Hematopoietic multipotent progenitor cell (in vitro differentiated cells): ENCODE results near the gene PATJ. TPM values are rescaled to one million over a fixed set of nuclear protein-coding genes. Genes with fewer than 3 reads are reported as not detected.
"Not testable (repeated sequence)": the region's sequence is repeated elsewhere in the genome, so short reads cannot be mapped to it uniquely, and the experiment has no call there.

Experiments
- DNase-seq, 3 donors: peaks; one replicate each; pipeline ENCODE4 v3.0.0-alpha.2; 2011 to 2015; ENCODE audit warnings: low read depth in 2 of 3, low spot score in 2 of 3
- total RNA-seq: library from RNA; depleted of rRNA; stranded (reverse); fragments of >200 nt; gene quantifications from one replicate; pipeline ENCODE4 v1.2.3, GENCODE V29; 2012

PATJ gene
- total RNA-seq, 1 donor, result 4.6 TPM

DNA sequence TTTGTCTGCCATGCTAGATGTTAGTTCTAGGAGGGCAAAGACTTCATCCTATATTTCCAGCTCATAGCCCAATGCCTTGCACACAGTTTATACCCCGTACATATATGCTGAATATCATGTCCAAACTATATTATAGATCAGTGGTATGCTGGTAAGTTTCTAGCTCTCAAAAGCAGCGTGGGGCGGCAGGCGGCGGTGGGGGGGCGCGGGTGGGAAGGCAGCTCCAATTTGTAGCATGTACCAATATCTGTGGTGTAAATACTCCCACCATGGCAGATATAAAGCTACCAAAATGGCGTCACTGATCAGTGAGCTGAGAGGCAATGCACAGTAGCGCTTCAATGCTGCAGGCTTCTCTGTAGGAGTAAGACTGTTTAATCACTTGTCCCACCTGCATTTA lies 77.1 kb downstream of the PATJ start:
- no peak for DNase-seq

DNA sequence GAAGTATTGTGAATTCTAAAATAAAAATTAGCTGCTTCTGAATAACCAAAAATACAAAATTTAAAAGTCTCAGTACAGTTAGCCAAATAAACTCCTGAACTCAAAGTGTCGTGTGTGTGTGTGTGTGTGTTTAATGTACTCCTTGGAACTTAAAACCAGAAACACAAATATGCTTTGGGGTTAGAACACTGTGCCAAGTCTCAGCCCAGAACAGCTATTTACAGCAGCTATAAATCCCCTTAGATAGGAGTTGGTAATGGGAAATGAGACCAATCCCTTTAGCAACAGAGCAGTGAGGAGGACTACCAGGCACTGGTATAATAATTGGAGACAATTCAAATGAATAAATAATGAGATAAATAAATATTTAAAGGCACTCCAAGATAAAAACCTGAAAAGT lies 83.1 kb downstream of the PATJ start:
- DNase-seq, result no peak

DNA sequence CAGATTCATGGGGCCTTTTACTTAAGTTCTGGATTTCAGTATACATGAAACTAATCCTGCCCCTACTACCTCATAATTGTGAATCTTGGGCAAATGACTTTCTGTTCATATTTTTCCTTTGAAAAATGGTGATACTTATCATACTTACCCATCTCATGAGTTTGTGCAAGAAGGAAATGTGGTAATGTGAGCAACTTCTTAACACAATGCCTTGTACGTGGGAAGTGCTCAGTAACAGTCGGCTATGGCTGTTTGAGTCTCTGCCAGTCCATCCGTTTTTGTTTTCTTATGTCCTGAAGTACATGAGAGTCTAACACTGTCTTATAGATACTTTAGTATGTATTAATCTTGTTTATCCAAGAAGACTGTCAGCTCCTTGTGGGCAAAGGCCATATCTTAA lies 86.5 kb downstream of the PATJ start:
- no peak for DNase-seq

DNA sequence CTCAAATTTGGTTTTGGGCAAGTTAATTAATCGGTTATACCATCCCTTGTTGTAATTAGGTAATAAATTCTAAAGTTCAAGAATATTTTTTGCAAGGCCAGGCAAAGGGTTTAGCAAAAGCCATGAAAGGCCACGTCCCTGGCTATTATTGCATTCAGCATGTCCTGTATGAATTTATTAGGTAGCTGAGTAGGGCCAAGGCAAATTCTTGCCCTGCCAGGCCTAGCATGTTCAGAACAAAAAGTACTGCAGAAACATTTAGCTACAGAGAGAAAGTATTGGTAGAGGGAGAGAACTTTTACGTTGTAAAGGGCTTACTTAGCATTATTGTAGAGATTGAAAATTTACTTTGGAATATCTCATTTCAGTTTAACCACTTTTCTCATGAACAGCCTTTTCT lies 94.4 kb downstream of the PATJ start:
- DNase-seq, result no peak

DNA sequence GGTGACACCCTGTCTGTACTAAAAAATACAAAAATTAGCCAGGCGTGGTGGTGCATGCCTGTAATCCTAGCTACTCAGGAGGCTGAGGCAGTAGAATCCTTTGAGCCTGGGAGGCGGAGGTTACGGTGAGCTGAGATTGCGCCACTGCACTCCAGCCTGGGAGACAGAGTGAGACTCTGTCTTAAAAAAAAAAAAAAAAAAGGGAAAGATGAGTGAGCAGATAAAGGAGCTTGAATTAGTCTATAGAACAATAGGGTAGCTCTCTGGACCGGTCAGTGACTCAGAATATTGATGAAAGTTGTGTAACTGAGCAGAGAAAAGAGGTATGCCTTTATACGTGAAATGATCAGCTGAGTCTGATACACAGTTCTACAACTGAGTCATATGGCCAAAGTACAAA lies 95.3 kb downstream of the PATJ start:
- not testable (repeated sequence) for DNase-seq

DNA sequence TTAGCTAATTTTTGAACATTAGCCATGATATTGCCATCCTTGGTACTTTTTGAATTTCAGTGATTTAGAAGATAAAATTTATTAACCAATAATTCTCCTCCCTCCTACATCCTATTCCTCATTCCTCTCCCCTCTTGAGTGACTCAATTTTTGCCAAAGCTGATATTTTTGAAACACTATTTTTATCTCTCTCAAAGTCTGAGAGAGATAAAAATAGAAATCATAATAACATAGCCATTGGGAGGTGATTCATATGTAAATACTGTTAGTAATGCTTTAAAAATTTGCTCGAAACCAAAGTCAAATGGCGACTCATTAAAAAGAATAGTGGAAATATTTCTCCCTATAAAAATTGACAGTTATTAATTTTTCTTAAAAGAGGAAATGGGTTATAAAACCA lies 97.4 kb downstream of the PATJ start:
- DNase-seq, result no peak

DNA sequence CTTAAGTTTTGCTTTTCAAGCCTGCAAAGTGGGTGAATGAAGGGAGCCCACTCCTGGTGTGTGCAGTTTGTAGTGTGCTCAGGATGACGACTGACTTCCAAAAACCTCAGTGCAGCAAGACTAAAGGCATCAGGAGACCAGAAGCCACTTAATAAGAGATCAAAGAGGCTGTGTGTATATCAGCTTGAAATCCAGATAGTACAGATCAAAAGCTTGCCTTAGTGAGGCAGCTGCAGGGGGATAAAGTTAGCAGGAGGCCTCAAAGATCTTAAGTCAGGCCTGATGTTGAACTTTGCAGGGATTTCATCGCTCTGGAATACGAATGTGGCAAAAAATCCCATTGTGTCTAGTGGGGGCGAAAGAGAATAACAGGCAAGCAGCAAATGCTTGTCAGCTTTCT lies 99.8 kb downstream of the PATJ start:
- no peak for DNase-seq

DNA sequence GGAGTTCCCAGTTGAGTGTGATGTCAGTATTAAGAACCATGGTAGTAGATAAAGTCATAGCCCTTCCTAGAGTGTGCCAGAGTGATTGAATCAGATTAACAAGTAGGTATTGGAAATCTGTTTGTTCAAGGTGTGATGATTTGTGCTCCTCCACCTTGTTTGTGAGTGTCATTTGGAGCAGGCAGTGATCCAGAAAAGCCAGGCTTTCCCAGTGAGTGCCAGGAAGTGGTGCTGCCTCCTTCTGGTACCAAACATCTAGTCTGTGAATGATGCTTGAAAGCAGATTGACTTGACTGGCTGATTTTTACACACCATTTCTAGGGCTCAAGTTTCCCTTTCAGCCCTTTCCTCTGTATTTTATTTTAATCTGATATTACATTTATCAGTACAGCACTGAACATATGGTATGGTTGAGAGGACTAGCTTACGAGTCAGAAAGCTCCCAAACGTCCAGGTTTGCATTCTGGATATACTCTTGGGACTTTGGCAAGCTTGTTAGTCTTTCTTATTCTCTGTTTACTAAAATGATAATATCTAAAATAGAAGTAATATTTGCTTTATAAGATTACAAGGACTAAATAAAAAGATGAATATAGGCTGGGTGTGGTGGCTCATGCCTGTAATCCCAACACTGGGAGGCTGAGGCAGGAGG lies 100.7 kb downstream of the PATJ start:
- DNase-seq, result no peak

DNA sequence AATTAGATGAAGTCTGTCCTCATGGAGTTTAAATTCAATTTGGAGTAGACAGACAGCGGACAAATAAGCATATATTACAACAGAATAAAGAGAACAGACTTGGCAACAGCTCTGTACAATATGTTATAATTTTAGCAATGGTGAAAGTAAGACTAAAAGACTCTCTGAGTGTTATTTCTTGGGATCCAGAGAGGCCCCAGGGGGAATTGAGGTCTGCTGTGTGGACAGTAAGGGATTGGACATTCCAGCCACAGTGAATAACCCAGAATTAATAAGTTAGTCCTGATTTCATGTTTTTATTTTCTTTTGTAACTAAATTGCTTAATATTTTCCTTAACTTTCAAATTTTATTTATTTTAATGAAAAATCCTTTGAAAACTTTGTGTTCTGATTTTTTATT lies 101.7 kb downstream of the PATJ start:
- DNase-seq, result no peak

DNA sequence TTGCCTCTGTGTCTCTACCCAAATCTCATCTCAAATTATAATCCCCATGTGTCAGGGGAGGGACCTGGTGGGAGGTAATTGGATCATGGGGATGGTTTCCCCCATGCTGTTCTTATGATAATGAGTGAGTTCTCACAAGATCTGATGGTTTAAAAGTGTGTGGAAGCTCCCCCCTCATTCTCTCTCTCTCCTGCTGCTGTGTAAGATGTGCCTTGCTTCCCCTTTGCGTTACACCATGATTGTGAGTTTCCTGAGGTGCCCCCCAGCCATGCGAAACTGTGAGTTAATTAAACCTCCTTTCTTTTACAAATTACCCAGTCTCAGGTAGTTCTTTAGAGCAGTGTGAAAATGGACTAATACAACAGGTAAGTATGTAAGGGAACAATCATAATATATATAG lies 102.4 kb downstream of the PATJ start:
- DNase-seq, result not testable (repeated sequence)

DNA sequence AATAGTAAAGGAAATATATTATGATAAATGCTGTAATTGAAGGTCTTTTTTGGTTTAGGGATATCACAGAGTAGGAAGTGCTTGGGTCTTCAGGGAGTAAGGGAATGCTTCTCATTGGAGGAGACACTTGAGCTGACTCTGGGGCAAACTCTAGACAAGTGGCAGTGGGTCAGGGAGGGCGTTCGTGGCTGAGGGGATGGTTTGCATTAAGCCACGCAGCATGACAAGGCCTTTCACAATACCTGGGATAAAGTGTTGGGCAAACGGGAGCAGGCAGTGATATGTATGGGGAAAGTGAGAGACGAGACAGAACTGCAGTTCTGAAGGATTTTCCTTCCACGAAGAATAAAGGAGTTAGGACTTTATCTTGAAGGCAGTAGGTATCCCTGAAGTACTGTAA lies 109.0 kb downstream of the PATJ start:
- no peak for DNase-seq

DNA sequence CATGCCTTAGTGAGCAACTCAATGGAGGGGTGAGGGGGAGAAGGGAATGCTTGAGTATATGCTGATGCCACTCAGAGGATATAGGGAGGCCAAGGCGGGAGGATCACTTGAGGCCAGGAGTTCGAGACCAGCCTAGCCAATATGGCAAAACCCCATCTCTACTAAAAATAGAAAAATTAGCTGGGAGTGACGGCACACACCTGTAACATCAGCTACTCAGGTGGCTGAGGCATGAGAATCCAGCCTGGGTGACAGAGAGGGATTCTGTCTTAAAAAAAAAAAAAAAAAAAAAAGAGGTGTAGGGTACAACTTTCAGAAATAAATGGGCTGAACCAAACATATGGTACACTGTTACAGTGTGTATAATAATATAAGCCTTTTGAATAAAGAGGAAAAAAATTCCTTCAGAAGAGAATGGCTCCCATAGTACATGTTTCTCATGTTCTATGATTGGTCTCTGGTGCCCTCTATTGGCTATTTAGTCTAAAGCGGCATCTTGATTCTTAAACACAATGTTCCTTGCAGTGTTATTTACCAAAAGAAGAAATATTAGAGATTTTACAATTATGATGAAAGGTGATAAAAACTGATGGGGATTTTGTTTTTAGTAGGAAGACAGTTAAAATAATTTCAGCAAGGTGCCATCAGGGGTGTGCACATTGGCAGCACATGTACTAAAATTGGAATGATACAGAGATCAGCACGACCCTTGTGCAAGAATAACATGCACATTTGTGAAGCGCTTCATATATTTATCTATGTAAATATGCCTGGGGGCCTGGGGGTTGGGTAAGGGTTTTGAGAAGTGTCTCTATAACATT lies 109.8 kb downstream of the PATJ start:
- DNase-seq, result peak; percentile 22 to 87 (median 60)

DNA sequence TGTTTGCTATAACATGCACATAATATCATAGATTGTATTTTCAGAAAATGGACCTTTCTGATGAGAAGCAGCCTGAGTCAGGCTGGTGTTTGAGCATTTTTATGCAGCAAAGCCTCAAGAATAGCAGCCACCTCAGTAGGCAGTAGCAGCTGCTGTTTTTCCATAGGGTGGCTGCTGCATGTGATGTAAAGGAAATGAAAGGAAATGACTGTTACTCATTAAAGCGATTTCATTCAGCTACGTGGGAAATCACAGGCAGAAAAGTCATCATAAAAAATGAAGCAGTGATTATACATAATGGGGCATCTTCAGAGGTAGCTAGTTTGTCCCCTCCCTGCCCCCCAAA lies 110.4 kb downstream of the PATJ start:
- no peak for DNase-seq

DNA sequence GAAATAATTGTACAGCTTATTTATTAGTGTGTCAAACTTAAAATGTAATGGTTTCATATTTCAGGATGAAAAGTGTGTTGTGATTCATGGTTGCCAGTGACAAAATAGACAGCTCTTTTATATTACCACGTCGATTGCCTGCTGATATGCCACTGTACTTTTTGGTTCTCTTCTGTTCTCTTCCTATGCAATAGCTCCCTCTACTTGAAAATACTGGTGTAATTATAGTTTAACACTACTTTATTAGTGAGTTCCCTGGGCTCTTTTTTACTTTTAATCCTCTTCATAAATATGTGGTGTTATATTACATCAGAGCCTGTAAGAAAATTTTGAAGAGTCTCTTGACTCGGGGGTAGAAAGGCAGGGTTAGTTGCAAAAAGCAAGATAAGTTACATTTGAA lies 111.3 kb downstream of the PATJ start:
- peak in 2 of 3 donors; percentile 16 to 60 for DNase-seq

DNA sequence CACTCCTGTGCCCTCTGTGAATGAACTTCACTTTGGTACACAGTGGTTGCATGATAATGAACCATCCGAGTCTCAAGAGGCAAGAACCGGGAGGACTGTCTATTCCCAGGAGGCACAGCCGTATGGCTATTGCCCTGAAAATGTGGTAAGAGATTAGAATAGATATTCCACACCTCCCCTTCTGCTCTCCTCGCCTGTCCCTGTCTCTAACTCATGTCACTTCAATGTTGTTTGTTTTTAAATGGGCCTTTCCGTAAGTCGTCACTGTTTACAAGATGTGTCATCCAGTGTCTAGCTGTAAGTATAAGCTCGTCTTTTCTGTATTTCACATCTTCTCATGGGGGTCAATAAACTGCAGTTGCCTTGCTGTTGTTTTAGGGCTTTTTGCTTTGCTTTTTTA lies 122.2 kb downstream of the PATJ start:
- no peak for DNase-seq

DNA sequence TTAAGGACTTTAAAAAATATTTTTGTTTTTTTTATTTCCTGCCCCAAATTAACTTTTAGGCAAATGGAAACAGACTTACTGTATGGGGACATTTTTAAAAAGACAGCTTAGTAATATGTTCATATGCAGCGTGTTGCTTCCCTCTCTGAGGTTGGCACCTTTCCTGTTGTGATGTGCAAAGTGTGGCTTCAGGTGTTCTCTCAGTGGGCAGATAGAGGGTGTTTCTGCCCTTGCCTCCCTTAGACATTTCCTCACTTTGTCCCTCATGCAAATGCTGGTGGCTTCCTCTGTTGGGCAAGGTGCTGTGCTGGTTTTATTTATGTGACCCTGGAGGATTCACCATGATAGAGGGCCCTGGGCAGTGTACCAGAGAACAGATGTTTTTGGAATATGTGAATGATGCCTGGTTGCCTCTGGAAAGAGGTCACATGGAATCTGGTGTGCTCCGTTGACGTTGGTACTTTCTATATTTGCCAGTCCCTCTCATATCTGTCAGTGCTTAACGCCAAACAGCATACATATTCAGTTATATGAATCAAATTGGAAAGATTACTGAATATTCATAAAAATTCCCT lies 123.5 kb downstream of the PATJ start:
- DNase-seq, result no peak

DNA sequence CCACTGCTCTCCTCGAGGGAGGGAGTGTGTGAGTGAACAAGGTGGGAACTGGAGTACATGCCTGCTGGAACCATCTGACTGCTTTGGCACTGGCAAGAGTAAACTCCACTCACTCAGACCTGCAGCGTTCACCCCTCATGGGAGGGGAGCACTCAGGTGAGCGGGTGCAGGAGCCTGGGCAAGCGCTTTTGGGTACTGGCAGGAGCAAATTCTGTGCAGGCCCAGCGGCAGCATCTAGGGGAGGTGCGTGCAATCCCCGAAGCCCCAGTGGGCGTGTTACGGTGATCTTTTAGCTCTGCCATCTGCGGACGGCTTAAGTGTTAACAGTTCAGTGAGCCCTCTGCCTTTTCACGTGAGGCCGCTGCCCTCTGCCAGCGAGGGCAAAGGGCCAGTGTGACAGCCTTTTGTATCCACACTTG lies 127.4 kb downstream of the PATJ start:
- no peak for DNase-seq

DNA sequence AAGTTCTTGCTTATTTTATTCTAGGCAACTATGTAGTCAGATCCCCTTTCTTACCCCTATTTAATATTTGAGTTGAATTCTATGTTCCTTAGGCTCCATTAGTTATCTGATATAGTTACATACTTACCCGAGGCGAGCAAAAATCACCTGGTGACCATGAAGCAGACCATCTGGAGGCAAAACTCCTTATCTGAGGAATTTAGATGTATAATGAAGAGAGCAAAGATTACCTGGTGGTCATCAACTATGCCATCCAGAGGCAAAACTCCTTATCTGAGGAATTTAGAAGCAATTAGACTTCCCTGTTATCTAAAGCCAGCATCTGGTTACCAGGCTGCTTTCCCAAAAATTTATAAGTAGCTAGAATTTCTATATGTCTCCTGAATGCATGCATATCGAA lies 129.9 kb downstream of the PATJ start:
- no peak for DNase-seq

DNA sequence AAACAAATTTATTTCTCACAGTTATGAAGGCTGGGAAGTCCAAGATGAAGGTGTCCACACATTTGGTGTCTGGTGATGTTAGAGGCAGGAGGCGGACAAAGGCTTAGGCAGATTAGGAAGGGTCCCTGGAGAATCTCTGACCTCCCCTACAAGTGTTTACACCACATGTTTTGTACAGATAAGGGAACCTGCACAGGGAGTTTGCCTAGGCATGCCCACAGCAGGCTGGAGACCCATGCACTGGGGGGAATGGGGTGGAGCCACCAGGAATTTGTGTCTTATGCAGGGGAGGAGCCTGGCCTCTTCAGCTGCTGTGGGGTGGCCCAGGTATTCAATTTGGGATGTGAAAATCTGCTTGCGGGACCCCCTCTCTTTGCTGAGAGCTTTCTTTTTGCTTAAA lies 131.3 kb downstream of the PATJ start:
- DNase-seq, result no peak

DNA sequence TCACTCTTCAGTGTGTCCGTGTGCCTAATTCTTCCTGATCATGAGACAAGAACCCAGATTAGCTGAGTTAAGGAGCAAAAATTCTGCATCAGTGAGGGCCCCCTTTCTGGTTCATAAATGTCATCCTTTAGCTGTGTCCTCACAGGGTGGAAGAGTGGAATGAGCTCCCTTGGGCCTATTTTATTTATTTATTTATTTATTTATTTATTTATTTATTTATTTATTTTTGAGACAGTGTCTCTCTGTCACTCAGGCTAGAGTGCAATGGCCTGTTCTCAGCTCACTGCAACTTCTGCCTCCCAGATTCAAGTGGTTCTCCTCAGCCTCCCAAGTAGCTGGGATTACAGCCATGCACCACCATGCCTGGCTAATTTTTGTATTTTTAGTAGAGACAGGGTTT lies 131.7 kb downstream of the PATJ start:
- no peak for DNase-seq

DNA sequence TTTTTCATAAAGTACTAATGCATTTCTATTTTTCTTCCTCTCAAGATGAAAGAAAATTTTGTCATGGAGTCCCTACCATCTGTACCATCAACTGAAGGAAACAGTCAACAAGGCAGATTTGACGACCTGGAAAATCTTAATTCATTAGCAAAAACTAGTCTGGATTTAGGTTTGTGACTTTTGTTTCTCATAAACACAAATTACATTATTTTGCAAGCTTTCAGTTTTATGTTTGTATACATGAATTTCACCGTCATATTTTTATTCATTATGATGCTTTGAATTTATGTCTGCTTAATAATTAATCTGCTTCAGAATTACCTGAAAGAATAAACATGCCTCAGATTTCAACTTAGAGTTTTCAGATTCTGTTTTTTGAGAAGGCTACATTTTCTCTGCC lies 132.9 kb downstream of the PATJ start:
- DNase-seq, result no peak

DNA sequence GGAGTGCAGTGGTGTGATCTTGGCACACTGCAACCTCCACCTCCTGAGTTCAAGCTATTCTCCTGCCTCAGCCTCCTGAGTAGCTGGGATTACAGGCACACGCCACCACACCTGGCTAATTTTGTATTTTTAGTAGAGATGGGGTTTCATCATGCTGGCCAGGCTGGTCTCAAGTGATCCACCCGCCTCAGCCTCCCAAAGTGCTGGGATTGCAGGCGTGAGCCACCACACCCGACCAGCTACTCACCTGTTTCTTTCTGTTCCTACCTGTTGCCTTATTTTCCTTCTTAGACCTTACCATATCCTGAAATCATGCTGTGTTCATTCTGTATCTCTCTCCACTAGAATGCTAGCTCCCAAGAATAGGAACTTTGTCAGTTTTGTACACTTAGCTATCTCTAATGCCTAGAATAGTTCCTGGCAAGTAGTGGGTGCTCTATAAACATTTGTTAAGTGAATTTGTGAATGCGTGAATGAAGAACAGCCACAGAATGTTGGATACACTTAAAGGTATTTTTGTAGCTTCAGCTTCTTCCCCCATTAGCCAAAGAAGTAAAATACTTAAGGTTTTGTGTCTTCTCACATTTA lies 137.7 kb downstream of the PATJ start:
- DNase-seq, result not testable (repeated sequence)
